Measurements from ENCODE around the gene PERCC1.
"Not testable (repeated sequence)": the region's sequence is repeated elsewhere in the genome, so short reads cannot be mapped to it uniquely, and the experiment has no call there.

The PERCC1 gene

DNA sequence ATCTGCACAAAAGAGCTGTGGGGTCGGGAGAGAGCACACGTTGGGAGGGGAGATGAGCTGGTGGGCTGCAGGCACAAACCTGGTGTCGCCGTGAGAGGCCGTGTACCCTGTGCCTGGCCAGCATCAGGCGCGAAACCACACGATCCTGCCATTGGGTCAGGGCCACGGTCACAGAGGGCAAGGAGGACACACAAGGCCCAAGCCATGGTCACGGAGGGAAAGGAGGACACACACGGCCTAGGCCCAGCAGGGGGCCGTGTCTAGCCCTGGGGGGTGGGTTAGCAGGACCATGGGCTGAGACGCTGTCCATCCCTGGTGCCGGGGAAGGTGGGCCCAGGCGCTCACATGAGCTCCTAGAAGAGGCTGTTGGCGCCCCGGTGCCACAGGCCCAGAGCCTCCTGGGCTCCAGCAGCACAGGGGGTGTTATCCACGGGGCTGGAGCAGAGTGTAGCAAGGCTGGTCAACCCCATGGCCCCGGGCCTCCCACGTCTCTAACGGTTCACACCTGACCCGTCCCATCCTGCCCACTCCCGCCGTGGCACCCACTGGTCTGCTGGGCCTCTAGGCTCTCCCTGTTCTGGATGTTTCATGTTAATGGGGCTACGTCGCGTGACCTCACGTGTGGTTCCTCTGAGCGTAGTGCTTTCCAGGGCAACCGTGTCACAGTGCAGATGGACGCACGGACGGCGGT, 21.0 kb downstream of the PERCC1 start:
- no peak for DNase-seq

DNA sequence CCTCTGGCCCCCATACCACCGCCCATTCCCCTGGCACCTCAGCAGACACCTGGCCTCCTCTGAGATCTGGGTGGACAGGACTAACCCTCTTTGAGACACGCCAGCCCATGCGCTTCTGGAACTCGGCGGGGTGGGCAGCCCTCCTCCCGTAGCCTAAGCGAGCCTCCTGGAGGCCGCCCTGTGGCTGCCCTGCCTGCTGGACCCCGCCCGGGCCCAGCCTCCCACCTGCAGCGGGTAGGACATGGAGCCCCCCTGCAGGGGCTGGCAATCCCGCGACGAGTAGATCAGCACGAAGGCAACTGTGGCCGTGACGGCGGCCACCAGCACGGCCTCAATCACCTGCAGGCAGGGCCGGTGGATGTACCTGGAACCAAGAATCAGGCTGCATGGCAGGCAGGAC, 21.7 kb downstream of the PERCC1 start:
- no peak for DNase-seq

DNA sequence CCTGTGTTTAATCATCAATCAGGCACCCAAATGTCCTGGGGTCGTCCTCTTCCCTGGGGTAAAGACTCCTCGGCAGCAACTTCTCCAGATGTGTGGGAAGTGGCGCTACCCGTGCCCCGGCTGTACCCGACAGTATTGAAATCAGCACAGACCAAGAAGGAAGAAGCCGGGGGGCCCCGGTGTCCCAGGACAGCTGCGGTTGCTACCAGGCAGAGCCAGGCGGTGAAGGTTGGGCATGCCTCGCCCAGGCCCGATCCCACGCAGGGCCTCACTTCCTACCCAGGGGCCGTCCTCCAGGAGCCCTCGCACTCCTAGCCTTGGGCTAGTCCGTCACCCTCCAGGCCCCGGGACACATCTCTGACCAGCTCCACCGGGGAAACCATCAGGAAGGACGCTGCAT, 22.4 kb downstream of the PERCC1 start:
- no peak for DNase-seq

DNA sequence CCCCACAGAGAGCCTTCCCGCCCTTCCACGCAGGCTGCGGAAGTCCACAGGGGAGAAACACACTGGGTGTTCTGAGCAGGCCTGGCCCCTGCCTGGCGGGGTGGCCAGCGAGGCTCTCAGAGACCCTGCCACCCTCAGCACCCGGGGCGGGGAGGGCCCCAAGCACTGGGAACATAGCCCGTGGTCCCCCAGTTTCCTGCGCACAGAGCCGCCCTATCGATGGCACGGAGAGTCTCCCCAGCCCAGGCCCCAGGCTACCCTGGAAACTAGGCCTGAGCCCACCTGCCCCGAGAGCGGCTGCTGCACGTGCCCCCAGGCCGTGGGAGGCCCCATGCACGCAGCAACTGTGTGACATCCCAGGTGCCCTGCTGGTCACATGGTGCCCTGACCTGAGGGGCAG, 23.7 kb downstream of the PERCC1 start:
- no peak for DNase-seq

DNA sequence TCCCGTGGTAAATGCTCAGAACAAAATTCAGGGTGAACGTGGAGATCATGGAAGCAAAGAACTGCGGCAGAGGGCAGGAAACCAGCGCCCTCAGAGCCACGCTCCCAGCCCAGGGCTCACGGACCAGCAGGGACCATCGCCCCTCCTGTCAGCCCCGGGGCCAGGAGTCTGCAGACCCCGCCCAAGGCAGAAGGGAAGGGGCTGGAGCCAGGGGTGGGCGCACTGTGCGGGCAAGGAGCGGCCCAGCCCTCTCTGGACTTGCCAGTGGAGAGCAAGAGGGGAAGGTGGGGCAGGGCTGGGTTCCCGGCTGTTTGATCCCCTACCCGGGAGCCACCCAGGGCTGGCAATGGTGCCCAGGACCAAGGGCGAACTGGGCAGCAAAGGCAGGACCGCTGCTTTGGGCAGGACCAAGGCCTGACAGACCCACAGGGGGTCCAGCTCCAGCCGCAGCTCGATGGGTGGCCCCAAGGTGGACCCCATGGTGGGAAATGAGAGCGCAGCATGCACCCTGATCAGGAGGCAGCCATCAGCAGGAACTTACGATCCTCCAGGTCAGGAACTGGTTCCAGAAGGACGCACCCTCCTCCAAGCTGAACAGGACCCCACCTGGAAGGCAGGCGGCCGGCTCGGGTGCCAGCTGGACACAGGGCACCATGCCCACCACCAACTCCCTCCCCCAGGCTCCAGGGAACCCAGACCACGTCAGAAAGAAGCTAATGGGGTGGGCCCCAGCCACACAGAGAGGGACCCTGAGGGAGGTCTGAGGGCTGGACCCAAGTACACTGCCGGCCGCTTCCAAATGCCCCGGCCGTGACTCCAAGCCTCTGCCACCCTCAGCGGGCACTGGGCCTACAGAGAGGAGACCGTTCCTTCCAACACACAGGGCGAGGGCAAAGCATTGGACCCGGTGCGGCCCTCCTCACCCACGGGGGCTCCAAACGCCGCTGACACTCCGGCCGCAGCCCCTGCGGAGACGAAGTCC, 24.6 kb downstream of the PERCC1 start:
- DNase-seq: no peak

DNA sequence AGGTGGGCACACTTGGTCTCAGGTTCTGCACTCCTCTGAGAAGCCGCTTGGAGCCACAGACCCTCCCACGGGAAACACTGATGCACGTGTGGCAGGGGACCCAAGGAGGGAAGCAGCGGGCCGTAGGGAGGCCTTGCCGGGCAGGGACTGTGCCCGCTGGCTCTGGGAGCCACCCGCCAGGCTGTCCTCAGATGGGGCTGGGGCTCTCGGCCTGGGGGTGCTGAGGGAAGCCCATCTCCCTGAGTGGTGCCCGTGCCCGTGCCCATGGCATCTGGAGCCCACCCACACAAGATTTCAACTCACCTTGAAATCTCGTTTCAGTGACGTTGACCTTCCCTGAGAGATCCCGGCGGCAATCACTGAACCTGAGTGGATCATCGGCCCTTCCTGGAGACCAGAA, 26.1 kb downstream of the PERCC1 start:
- DNase-seq: no peak

DNA sequence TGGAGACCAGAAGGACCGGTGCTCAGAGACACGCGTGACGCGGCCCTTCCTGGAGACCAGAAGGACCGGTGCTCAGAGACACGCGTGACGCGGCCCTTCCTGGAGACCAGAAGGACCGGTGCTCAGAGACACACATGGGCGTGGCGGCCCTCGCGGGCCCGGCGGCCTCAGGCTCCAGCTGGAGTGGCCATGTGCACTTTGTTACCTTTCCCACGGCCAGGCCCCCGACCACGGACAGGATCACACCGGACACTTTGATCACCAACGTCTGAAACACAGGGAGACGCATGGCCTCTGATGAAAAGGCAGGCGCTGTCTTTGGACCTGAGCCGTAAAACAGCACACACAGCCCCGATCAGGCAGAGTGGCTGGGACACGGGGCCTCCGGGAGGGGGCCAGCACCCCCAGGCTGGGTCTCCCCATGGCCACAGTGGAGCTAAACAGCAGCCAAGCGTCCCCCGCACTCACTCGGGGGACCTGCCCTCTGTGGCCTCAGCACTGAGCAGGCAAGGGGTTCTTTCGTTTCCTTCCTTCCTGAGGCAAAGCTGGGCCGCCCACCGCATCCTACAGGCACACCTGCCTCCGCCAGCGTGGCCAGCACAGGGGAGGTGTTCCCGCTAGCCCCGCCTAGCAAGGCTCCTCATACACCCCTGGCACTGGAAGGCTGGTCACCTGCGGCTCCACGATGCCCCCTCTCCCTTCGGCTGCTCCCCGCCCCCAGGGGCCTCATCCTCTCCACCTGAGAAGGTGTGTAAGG, 26.8 kb downstream of the PERCC1 start:
- DNase-seq: no peak

DNA sequence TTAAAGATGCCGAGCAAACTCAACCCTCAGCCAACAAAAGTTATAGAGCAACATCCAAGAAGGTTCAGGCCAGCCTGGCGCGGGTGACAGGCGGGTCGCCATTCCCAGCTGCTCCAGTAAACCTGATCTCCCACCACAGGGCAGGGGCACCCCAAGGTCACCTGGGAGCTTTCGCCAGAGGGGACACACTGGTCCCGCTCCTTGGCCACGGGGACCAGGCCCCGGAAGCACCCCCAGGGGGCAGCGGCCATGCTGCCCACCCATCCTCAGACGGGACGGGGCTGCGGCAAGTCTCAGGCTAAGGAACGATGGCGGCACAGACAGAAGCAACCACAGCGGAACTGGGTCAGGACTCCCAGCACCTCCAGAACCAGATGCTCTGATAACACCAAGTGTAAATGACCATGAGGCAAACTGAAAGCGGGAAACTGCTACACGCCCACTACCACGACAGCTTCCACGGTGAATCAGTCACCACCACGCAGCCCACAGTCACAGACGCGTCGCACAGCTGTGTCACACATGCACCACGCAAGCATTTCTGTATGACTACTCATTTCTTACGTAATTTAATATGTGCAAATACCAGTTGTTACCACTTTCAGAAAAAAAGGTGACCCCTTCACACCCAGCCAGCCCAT, 27.6 kb downstream of the PERCC1 start:
- no peak for DNase-seq

DNA sequence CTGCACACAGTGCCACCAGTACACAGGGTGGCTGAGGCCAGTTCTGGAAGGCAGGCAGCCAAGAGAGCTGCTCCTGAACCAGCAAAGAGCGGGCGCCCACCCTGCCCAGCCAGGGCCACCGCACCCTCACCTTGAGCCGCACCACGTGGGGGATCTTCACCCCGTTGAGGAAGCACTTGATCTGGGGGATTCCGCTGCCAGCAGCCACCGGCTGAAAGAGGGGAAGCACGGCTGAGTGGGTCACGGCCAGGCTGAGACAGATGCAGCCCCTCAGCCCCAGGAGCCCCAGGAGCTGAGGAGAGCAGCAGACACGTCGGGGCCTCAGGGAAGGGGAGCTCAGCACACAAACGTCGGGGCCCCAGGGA, 28.1 kb downstream of the PERCC1 start:
- DNase-seq: no peak

DNA sequence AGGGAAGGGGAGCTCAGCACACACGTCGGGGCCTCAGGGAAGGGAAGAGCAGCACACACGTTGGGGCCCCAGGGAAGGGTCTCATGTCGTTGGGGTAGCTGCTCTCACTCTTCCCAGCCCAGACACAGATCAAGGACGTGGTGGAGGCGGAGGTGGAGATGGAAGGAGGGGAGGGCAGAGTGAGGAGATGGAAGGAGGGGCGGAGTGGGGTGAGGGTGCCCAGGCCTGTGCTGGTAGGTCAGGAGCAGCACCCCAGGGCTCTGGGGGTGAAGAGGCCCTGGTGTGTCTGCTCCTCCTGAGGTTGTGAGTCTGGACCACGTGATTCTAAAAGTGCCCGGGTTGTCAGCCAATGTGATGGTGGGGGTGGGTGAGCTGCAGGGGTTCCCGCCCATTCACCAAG, 29.1 kb downstream of the PERCC1 start:
- DNase-seq: no peak

DNA sequence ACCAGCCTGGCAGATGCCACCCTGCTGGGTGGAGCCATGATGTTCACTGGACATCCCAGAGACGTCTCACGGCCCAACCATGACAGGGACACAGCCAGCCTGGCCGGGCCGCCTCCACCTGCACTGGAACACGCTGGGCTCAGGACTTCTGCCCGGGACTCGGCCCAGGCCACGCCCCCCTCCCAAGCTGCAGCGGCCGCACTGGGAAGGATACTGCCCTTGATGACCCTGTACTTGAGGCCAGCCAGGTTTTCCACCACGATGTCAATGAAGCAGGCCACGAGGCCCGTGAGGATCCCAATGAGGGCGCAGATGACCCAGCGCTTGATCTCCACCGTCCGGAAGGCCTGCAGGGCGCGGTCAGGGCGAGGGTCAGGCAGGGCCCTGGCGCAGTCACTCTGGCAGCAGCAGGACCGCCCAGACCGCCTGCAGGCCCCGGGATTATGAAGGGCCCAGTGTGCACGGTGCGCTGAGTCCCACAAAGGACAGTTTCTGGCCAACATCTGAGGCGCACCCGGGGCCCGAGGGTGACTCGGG, 29.8 kb downstream of the PERCC1 start:
- DNase-seq: no peak

DNA sequence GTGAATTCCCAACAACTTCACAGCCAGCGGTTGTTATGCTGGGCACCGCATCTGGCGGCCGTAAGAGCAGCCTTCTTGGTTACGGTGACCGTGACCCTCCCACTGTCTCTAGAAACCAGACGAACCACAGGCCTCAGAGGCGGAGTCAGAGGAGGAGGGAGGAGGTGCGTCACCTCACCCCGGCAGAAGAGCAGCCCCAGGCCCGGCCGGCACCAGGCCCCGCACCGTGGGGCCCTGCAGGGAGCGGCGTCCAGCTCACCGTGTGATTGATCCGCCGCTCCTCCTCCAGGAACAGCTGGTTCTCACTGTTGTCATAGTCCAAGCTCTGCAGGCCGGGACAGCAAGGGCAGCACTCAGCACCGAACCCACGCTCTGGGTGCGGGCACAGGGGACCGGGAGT, 30.3 kb downstream of the PERCC1 start:
- DNase-seq: no peak

DNA sequence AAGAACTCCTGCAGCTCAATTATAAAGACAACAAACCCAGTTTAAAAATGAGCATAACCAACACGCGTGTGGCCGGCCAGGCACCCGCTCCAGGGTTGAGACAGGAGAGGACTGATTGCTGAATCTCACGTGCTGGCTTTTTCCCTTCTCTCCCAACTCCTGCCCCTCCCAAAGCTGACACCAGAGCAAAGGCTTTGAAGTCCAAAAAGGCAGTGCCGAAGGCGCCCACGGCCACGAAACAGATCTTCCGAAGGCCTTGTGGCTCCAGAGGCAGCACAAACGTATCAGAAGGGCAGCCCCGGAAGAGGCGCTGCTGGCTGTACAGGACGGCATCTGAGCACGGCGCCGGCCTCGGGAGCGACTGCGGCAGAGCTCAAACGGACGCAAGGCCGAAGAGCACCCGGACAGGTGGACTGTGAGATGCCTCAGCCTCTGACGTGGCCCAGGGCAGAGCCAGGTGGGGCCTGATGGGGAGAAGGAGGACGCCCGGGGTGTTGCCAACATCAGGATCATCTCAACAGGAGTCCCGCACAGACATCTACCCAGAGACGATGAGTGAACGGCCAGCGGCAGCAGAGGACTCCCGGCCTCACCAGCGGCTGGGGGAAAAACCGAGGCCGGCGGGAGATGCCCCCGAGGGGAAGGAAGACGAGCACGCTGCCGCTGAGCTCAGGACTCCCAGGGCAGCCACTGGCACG, 33.5 kb downstream of the PERCC1 start:
- no peak for DNase-seq

DNA sequence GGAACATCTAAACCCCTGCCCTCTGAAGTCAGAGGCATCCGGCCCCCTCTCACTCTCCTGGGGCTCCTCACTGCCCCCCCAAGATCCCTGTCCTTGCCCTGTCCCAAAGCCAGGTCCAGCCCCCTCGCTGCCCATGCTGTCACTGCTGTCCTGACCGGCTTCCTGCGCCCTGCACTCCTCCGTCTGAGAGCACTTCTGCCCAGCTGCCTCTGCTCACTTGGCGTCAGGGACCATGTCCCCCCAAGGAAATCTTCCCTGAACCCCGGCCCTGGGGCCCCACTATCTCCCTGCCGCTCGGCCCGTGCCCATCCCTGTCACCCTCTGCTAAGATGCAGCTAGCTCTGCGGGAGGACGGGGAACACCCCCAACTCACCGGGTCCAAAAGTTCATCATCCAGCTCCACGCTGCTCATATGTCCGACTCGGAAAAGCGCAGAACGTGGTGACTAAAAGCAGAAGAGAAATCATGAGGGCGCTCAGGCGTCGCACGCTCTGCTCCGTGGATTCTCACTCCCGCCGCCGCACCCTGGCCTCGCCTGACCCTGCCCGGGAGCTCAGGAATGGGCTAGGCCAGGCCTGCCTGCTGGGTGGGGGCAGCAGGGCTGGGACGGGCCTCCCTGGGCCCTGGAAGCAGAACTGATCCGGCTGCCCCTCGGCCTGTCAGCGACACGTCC, 34.2 kb downstream of the PERCC1 start:
- DNase-seq: no peak

DNA sequence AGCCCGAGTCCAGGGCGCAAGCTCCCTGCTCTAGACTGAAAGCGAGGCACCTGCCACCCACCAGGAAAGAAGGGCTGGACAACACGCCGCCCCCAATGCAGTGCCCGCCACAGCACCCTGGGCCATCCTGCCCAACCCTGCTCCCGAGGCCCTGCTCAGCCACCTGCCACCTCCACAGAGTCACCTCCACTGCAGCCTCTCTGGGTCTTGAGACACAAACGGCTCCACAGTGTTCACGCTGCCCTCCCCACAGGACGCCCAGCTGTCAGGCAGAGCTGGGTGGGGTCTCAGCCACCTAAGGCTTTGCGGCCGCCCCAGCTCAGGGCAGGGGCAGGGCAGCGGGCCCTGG, 34.7 kb downstream of the PERCC1 start:
- DNase-seq: no peak

DNA sequence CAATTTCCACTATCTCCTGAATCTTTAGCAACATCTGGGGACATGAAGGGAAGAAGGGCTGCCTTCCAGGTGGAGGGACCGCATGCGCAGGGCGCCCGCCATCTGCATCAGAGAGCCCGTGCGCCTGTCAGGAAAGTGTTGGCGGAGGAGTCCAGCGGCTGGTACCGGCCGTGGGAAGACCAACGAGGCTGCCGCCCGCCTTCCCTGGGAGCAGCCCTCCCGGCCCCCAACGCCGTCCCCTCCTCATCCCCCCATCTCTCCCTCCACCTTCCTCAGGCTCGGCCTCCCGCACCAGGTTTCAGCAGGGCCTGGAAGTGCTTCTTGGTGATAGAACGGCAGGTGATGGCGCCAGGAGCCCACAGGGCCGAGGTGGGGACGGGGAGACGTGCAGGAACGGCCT, 35.2 kb downstream of the PERCC1 start:
- no peak for DNase-seq

DNA sequence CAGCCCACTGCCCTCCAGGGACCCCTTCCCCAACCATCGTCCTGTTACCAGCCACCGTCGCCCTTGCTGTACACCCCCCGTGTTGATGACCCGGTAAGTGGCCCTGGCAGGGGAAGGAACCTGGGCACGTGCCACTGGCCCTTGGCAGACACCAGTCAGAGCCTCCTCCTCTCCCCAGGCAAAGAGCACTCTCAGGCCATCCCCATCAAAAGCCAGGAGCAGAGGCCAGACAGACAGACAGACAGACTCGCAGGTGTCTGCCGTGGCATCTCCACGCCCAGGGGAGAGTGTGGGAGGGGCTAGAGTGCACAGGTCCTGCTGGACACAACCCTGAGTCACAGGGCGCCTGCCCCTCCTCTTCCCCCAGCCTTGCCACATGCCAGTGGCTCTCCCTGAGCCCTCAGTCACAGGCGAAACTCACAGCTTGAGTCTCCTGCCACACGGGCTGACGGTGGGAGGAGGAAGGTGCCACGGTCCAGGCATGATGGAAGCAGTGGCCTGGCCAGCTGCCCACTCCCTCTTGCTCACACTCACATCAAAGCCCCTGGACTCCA, 36.2 kb downstream of the PERCC1 start:
- DNase-seq: no peak

DNA sequence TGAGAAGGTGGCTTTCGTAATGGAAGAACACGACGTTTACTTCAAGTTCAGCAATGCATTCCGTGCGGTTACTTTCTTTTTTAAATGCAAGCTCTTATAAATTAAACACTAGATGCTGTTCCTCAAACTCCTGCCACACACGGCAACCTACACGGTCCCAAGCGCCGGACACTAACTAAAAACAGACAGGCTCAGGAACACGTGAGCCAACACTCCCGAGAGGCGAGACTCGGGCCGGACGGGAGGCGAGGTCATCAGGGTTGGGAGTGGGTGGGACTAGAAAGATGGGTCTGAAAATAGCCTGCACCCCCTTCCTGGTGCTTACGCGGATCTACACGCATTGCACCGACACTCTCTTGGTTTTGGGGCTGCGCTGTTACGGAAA, 37.5 kb downstream of the PERCC1 start:
- DNase-seq: no peak

DNA sequence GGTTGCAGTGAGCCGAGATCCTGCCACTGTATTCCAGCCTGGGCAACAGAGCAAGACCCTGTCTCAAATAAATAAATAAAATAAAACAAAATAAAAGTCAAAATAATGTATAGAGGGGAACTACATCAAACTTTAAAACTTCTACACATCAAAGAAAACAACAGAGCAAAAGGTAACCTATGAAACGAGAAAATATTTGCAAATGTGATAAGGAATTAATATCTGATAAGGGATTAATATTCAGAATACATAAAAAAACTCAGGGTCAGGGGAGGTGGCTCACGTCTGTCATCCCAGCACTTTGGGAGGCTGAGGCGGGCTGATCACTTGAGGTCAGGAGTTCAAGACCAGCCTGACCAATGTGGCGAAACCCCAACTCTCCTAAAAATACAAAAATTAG, 38.3 kb downstream of the PERCC1 start:
- not testable (repeated sequence) for DNase-seq

DNA sequence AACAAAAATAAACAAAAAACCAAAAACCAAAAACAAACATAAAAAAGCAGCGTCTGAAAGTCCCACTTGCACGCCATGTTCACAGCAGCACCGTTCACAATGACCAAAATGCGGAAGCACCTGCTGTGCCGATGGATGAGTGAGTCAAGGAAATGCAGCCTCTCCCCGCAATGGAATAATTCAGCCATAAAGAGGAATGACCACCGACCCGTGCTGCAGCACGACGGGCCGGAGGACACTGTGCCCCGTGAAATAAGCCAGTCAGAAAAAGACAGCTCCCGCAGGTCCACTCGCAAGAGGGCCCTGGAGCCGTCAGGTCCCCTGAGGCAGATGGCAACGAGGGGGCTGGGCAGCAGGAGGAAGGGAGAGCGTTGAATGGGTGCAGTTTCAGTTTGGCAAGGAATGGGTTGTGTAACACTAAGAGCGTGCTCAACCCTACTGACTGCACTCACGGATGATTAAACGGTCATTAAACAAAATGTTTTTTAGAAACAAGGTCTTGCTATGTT, 38.9 kb downstream of the PERCC1 start:
- DNase-seq: no peak

Measured in NCI-H187 treated with DMSO at 0.1 percent for 48 hours (cell line).